HepG2 (cell line): Measurements from ENCODE around the gene SS18L1. TPM values are rescaled to one million over a fixed set of nuclear protein-coding genes. Genes with fewer than 3 reads are reported as not detected.
A peak's percentile ranks its signal among the peaks of the same experiment; 100 is the strongest.

Source experiments
- ATAC-seq: fragments of 200-7000 bp; cut with Tn5 transposase; 3 replicates; pipeline ENCODE4 v1.9.1; 2020; ENCODE audit warnings: mild to moderate bottlenecking, moderate library complexity
- BruUV-seq: library from RNA; stranded (reverse); fragments of 400-500 nt; replicated peaks from 2 replicates; lab custom pipeline; 2021; lab: Mats Ljungman, UMichigan
- CTCF ChIA-PET: fragments of 300-600 bp; formaldehyde crosslinking; extraction: SDS; loops from one replicate; lab custom pipeline; 2021; ENCODE audit warnings: low total read pairs, inconsistent platforms, low intra/inter-chr PET ratio; lab: Yijun Ruan, JAX
- POLR2A ChIA-PET: fragments of 350-600 bp; sonication (Branson Sonifier 250); formaldehyde crosslinking; loops from one replicate; lab custom pipeline; 2020; ENCODE audit warnings: antibody characterized with exemption, inconsistent platforms; lab: Yijun Ruan, JAX
- DNase-seq: peaks from one replicate; pipeline ENCODE4 v3.0.0-alpha.2; 2015; ENCODE audit warnings: low spot score
- FAIRE-seq: peaks from 3 replicates; lab custom pipeline; 2011; peaks lifted over from hg19 to GRCh38; lab: Jason Lieb, UNC
- H2AFZ ChIP-seq: one replicate; pipeline ENCODE4 v1.6.1; 2011; ENCODE audit warnings: low read length, inconsistent platforms
- H3K27ac ChIP-seq: fragments of 300-600 bp; 3 replicates; pipeline ENCODE4 v1.8.0; 2011; ENCODE audit warnings: mixed run types, mild to moderate bottlenecking, mixed read lengths, low read length, inconsistent platforms; ENCODE audit not compliant: insufficient read depth; ENCODE audit errors: extremely low read length
- H3K27me3 ChIP-seq, 2 experiments: fragments of 200-600 bp in 1 of 2; 2 replicates in 1 of 2; 3 replicates in 1 of 2; pipeline versions ENCODE4 v1.6.0 to v1.8.0; 2011; ENCODE audit warnings: low read length in 2 of 2, mild to moderate bottlenecking in 2 of 2, moderate library complexity in 2 of 2, inconsistent platforms in 1 of 2; ENCODE audit not compliant: insufficient read depth in 2 of 2, control insufficient read depth in 1 of 2
- H3K36me3 ChIP-seq, 2 experiments: fragments of 200-600 bp in 1 of 2; replicated peaks in 1 of 2; 2 replicates in 1 of 2; 3 replicates in 1 of 2; pipeline versions ENCODE4 v1.5.1 to v1.8.0; 2011; ENCODE audit warnings: low read length in 2 of 2, inconsistent platforms in 1 of 2; ENCODE audit not compliant: insufficient read depth in 2 of 2, control insufficient read depth in 1 of 2
- H3K4me1 ChIP-seq: 2 replicates; pipeline ENCODE4 v1.5.1; 2012; ENCODE audit warnings: low read length, inconsistent platforms; ENCODE audit not compliant: insufficient read depth
- H3K4me2 ChIP-seq: 2 replicates; pipeline ENCODE4 v1.6.0; 2011; ENCODE audit warnings: low read depth, low read length, inconsistent platforms
- H3K4me3 ChIP-seq, 3 experiments: fragments of 200-600 bp in 1 of 3; sonication (generic), shearing (Covaris generic) in 1 of 3; replicated peaks in 1 of 3; 2 replicates each; pipeline ENCODE4 v1.5.1; 2011 to 2016; ENCODE audit warnings: low read length in 3 of 3, inconsistent platforms in 2 of 3, low read depth in 2 of 3, mild to moderate bottlenecking in 2 of 3, control low read depth in 1 of 3, mixed read lengths in 1 of 3; ENCODE audit not compliant: insufficient read depth in 1 of 3
- H3K79me2 ChIP-seq: one replicate; pipeline ENCODE4 v1.6.1; 2011; ENCODE audit warnings: low read length, inconsistent platforms; ENCODE audit not compliant: insufficient read depth
- H3K9ac ChIP-seq: 2 replicates; pipeline ENCODE4 v1.6.0; 2011; ENCODE audit warnings: mild to moderate bottlenecking, low read depth, low read length, inconsistent platforms; ENCODE audit not compliant: insufficient read depth
- H3K9me3 ChIP-seq: 2 replicates; pipeline ENCODE4 v1.5.1; 2012; ENCODE audit warnings: mild to moderate bottlenecking, low read length
- H4K20me1 ChIP-seq: 2 replicates; pipeline ENCODE4 v1.6.0; 2011; ENCODE audit warnings: inconsistent platforms, mild to moderate bottlenecking, low read length, moderate library complexity; ENCODE audit not compliant: insufficient read depth
- HNF4A ChIP-seq: sonication (generic); formaldehyde crosslinking; IDR thresholded peaks from 2 replicates; pipeline ENCODE4 v1.4.0; 2020; ENCODE audit warnings: missing genetic modification reagents
- MAX ChIP-seq: IDR thresholded peaks from 2 replicates; pipeline ENCODE4 v1.6.1; 2012; ENCODE audit warnings: inconsistent platforms
- MYPOP ChIP-seq: sonication (generic); formaldehyde crosslinking; IDR thresholded peaks from 2 replicates; pipeline ENCODE4 v1.8.1; 2023; ENCODE audit warnings: mild to moderate bottlenecking, moderate library complexity, missing genetic modification reagents
- NFKBIZ ChIP-seq: IDR thresholded peaks from 2 replicates; pipeline ENCODE4 v1.6.1; 2018; ENCODE audit warnings: missing genetic modification reagents, missing compliant biosample characterization
- NONO ChIP-seq, 2 experiments: fragments of 450-650 bp in 1 of 2; sonication (generic) in 1 of 2; formaldehyde crosslinking in 1 of 2; IDR thresholded peaks in 1 of 2; conservative IDR thresholded peaks in 1 of 2; 2 replicates each; pipeline versions ENCODE4 v1.6.1 to v1.8.0; 2017 to 2022; ENCODE audit warnings: mild to moderate bottlenecking in 1 of 2, missing genetic modification reagents in 1 of 2, moderate library complexity in 1 of 2
- TCF7 ChIP-seq: sonication (generic); IDR thresholded peaks from 2 replicates; pipeline ENCODE4 v1.6.1; 2016; ENCODE audit warnings: antibody characterized with exemption, low read depth
- ZNF616 ChIP-seq: sonication (generic); formaldehyde crosslinking; IDR thresholded peaks from 2 replicates; pipeline ENCODE4 v1.5.0; 2020; ENCODE audit warnings: low read depth, mild to moderate bottlenecking, missing genetic modification reagents
- ZNF687 ChIP-seq: sonication (generic); formaldehyde crosslinking; IDR thresholded peaks from 2 replicates; pipeline ENCODE4 v1.5.1; 2020; ENCODE audit warnings: mild to moderate bottlenecking, missing genetic modification reagents, moderate library complexity
- WGBS: methylation state at CpG from one replicate; pipeline ENCODE4 v1.1.6; 2017; ENCODE audit warnings: low lambda C conversion rate; 5-methylcytosine and 5-hydroxymethylcytosine counted together
- in situ Hi-C: cut with HindIII; loops from 2 replicates; pipeline ENCODE4 v1.10.0; 2017; ENCODE audit warnings: low pct_unique_long_range_greater_than_20kb; ENCODE audit not compliant: extremely low pct_ligation_motif_present
- intact Hi-C: fragments of 100-400 bp; cut with micrococcal nuclease; formaldehyde crosslinking; loops from one replicate; pipeline ENCODE4 v1.10.0; 2022; ENCODE audit not compliant: unreplicated experiment
- polyA plus RNA-seq, 8 experiments: library from polyadenylated mRNA; depleted of rRNA in 3 of 8; stranded (reverse) in 7 of 8; unstranded in 1 of 8; fragments of >200 nt; fragmentation: Illumina TruSeq in 4 of 8; extraction: Trizol in 4 of 8; gene quantifications; 2 replicates each; pipeline versions ENCODE4 v1.2.1 to v1.2.3, GENCODE V29; 2011 to 2016; ENCODE audit warnings: low read depth in 4 of 8, missing spikeins in 1 of 8, mixed read lengths in 1 of 8; ENCODE audit not compliant: insufficient read depth in 1 of 8
- total RNA-seq, 5 experiments: library from RNA; depleted of rRNA; stranded (reverse); fragments of >200 nt; fragmentation: Illumina TruSeq; extraction: Trizol; gene quantifications; 2 replicates each; pipeline ENCODE4 v1.2.3, GENCODE V29; 2016; ENCODE audit warnings: low read depth in 1 of 5

SS18L1 gene
- total and polyA plus RNA-seq, 2 of the 13 experiments (the other 11 are each of a cell fraction or from before 2014, with no cell fraction given) = 17.8 to 27.6 TPM

- peak; percentile 84 for TF ChIP-seq ZNF687 (CRISPR knock-in tag)
- TF ChIP-seq NFKBIZ = no peak
- TF ChIP-seq HNF4A (CRISPR knock-in tag) = no peak
- TF ChIP-seq MYPOP (CRISPR knock-in tag) = no peak
- 0 out of 2 replicates have a peak, but pooled peaks have one; percentile 14 for TF ChIP-seq ZNF616
- TF ChIP-seq, all 625 proteins: peak for 32
These were observed 5.3 kb downstream of the SS18L1 start (continued) for GRCh38 chr20:62148908-62149314.

- ChIA-PET CTCF (no interaction called here), POLR2A (interaction anchor here (0.6 to 0.7 kb wide), 2 partner anchors 83 to 237 kb away, joined by 3 to 5 read pairs; partner anchors contain the start of gene RPS21)
- Histone ChIP-seq H3K9me3 (no peaks in the 10 kb centered on the region), H3K9ac (peak overlapping the region; percentile 35), H4K20me1 (peaks cover 43% of the 10 kb centered on the region), H3K4me2 (peak overlapping the region; percentile 69), H3K79me2 (peaks cover 96% of the 10 kb centered on the region), H2AFZ (no peak overlapping the region), H3K4me3 (peak overlapping the region in 1 of 3 experiments; percentile 47; a peak in 2 of 6 replicates), H3K27me3 (no peaks in the 10 kb centered on the region), H3K27ac (peak overlapping the region; percentile 60), H3K4me1 (peaks cover 65% of the 10 kb centered on the region), H3K36me3 (peaks cover 8 to 28% of the 10 kb centered on the region in 2 experiments; a peak in 4 of 5 replicates)
- WGBS = 66% methylated on average over 24 of the region's 24 CpGs
- in situ Hi-C loops (no loop called here), intact Hi-C loops (no loop called here)
- no TSS peak for BruUV-seq
- FAIRE-seq = peak; percentile 74
- peak; percentile 69 for ATAC-seq
- DNase-seq = peak; percentile 93
- TF ChIP-seq MAX (peak; percentile 15; the same call in 1 of the 2 replicates), TCF7 (peak; percentile 43; the same call in 1 of the 2 replicates), NONO (IDR thresholded peaks at IDR 0.05) (no peak), NONO (CRISPR knock-in tag; conservative IDR thresholded peaks at IDR 0.05) (peak; percentile 57)
These were observed 6.2 kb downstream of the SS18L1 start for GRCh38 chr20:62149532-62150309.
